HG03135 (cell line): Measurements from ENCODE around the gene SERINC5.

Source experiments
- ATAC-seq: cut with Tn5 transposase; IDR thresholded peaks from one replicate; pipeline ENCODE4 v1.9.1; 2021; ENCODE audit warnings: mild to moderate bottlenecking, moderate library complexity; ENCODE audit not compliant: unreplicated experiment

The SERINC5 gene

DNA sequence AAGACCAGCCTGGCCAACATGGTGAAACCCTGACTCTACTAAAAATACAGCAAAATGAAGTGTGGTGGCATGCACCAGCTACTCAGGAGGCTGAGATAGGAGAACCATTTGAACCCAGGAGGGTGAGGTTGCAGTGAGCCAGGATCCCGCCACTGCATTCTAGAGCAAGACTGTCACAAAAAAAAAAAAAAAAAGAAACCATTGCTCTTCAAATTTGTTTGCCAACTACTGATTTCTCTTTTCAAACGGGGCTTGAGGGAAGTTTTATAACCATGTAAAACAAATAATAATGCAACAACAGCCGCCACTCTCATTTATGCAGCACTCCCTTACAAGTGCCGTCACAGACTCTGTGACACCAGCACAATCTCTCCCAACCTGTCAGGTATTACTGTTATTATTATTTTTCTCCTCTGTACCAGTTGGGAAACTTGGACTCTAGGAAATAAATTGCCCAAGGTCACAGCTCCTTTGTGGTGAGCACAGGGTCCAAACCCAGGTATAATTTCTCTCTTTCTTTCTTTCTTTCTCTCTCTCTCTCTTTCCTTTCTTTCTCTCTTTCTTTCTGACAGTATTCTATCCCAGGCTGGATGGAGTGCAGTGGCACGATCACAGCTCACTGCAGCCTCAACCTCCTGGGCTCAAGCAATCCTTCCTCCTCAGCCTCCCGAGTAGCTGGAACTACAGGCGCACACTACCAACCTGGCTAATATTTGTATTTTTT, 25.4 kb downstream of the SERINC5 start:
- ATAC-seq: no peak

- no peak for ATAC-seq
These were observed 26.0 kb downstream of the SERINC5 start for GRCh38 chr5:80229902-80230255.

GRCh38 chr5:80227979-80228596, 27.8 kb downstream of the SERINC5 start:
- ATAC-seq: no peak

GRCh38 chr5:80225934-80226326, 29.9 kb downstream of the SERINC5 start:
- ATAC-seq: no peak

DNA sequence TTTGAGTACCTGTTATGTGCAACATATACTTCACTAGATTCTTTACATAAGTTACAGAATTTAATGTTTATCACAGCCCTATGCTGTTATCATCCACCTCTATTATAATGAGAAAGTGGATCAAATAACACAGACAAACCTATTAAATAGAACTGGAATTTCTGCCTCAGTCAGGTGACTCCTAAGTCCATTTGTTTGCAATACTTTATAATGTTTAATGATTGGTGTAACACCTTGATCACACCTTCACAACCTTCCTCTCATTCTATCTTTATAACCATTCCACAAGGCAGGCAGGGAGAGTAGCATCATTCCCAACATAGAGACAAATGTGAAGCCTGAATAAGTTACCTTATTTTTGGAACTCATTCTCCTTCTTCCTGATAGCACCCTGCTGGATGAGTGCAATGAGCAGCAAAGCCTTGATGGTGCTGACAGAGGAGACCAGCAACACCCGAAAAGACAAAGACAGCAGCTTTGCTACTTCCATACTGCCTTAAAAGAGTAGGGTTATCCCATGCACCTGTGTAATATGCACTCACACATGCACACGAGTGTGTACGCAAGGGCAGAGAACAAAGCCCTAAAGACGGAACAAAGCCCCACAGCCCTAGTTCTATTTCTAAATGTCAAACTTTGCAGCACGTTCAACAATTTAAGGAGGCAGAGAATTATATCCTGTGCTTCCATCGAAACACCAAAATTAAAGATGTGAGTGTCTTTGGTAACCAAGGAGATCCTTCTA, 30.5 kb downstream of the SERINC5 start:
- ATAC-seq: no peak

DNA sequence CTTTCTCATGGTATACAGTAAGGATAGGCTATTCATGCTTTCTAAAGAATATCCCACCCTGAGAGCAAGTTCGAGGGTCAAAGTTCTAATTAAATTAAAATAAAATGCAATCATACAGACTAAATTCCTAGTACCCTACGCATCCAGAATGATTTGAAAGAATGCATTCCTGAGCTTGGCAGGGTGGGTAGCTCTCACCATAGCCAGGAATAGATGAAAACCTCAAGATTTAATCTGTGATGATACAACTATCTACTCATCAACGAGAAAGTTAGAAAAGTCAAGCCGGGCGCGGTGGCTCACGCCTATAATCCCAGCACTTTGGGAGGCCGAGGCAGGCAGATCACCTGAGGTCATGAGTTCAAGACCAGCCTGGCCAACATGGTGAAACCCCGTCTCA, 32.3 kb downstream of the SERINC5 start:
- no peak for ATAC-seq

GRCh38 chr5:80220245-80220897, 35.5 kb downstream of the SERINC5 start:
- no peak for ATAC-seq

DNA sequence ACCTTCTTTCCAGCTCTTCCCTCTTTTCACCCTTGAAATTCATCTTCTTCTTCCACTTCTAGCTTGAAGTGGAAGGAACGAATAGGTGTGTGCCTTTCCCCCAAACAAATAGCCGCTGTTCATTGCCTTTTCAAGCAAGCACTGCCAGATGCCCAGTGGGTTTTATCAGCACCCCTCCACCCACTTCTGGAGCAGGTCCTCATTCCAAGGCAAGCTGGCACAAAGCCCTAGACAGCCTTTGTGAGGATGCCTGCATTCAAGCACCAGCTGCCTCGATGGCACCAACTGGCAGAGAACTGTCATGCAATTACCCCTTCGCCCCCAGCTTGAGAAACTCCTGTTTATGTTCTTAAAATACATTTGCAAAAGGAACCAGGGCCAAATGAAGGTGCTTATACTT, 36.5 kb downstream of the SERINC5 start:
- no peak for ATAC-seq

DNA sequence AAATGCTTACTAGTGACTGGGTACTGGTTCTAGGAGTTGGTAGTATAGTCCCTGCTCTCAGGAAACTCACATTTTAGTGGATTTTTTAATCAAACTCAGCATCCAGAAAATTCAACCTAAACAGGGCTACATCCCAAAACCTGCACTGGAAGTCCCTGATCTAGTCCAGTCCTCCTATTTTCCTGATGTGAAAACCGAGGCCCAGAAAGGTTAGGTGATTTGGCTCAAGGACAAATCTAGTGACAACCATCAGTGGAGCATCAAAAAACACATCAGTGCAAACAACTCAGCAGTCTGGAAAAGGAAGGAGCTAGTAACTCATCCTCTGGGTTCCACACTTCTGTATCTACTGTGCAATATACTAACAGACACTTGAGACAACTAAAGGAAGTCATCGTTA, 38.2 kb downstream of the SERINC5 start:
- ATAC-seq: no peak

- ATAC-seq: no peak
These were observed 38.9 kb downstream of the SERINC5 start for GRCh38 chr5:80216753-80217596.

GRCh38 chr5:80216096-80216495, 39.8 kb downstream of the SERINC5 start:
- no peak for ATAC-seq

DNA sequence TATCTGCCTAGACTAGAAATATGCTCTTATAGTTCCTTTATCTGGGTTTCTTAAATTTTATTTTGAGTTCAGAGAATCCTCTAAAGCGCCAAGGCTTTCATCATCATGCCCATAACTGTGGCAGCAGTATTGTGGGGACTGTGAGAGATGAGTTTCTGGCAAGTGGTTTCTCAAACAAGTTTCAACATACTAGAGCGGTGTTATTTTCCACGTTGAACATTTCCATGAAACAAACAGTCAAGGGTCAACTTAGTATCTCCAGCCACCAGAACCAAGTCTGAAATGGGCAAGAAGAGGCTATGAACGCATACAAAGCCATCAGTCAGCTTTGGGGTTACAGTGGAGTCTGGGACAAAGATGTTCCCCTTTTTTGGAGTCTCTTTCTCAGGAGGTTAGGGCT, 40.3 kb downstream of the SERINC5 start:
- no peak for ATAC-seq

GRCh38 chr5:80213466-80213865, 42.4 kb downstream of the SERINC5 start:
- ATAC-seq: no peak

- ATAC-seq: no peak
These were observed 43.6 kb downstream of the SERINC5 start for GRCh38 chr5:80212171-80212667.

DNA sequence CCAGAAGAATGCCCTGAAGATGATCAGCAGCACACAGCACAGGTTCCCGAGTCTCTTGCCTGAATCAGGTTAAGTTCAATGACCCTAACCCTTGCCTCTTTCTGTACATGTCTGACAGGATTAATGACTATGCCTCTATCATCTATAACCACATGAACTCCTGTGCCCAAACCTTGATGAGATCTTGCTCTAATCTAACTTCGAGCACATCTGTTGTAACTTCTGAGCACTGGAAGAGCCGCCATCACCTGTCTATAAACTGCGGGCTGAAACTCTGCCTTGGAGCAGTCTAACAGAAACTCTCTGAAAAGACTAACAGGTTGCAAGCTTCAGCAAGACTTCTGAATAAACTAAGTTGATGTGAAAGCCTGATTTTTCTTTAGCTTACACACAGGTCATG, 44.5 kb downstream of the SERINC5 start:
- ATAC-seq: no peak

- no peak for ATAC-seq
These were observed 45.8 kb downstream of the SERINC5 start for GRCh38 chr5:80210014-80210413.

DNA sequence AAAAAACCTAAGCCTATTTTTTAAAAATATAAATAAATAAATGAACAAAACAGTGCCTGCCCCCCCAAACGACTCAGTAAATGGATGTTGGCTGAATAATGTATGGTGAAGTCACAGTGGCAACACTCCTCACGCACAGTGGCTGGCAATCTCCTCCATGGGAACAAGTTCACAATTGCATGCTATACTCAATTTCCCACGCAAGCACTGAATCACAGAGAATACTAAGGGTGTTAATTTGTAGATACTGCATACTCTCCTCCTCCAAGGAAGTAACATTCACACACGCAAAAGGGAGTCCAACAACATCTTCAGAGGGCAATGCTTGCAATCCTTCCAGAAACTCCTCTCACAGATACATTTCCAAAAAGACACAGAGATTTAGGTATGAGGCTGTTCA, 47.5 kb downstream of the SERINC5 start:
- no peak for ATAC-seq

DNA sequence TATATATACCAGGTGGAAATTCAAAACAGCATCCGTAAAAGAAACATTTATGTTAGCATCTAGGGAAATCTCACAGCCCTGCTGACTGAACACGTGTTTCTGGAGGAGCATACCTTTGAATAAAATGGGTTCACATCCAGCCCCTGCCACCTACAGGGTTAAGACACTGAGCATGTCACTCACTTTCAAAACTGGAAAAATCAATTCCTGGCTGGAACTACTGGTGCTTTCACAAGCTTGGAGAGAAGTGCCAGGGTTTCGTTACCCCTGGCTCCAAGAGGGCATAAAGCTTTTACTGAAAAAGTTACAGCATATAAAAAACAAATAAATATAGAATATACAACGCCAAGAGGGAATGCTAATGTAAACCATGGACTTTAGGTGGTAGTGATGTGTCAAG, 48.0 kb downstream of the SERINC5 start:
- ATAC-seq: no peak

- ATAC-seq: no peak
These were observed 49.6 kb downstream of the SERINC5 start for GRCh38 chr5:80206282-80206681.

DNA sequence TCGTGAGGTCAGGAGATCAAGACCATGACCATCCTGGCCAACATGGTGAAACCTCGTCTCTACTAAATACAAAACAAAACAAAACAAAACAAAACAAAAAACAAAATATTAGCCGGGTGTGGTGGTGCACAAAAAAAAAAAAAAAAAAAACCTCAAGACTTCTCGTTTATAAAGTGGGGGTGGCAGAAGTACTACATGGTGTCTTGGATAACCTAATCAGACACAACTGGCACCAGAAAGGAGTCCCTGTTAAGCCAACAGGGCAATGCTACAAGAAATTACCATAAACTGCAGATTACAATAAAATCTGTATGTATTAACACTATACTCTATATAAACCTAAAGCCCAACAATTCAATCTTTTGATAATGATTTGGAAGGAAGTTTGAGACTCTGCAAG, 50.0 kb downstream of the SERINC5 start:
- ATAC-seq: no peak
